ENCODE results near the gene SREBF2. TPM values are rescaled to one million over a fixed set of nuclear protein-coding genes. Genes with fewer than 3 reads are reported as not detected.

SREBF2 gene
- total and polyA plus RNA-seq, 10 of the 15 experiments (the other 5 are each of a cell fraction or from before 2014, with no cell fraction given) = 2.4 to 177 (median 78.8) TPM

GRCh38 chr22:41862530-41863266, 29.8 kb downstream of the SREBF2 start:
- FAIRE-seq (peak; percentile 80), DNase-seq (ENCODE audit: low read depth, low spot score) (peak; percentile 89), ATAC-seq (peak; percentile 86)
- ChIA-PET CTCF (interaction anchor here (0.7 to 4.5 kb wide), 34 partner anchors 9 to 196 kb away, joined by 3 to 41 read pairs (median 4); partner anchors contain the start of genes CENPM, SHISA8, SMIM45 and SREBF2), SMC1A (ENCODE audit: uncharacterized antibody, unreplicated experiment) (interaction anchor here (0.9 to 3.8 kb wide), 42 partner anchors 7 to 582 kb away, joined by 3 to 49 read pairs (median 5); partner anchors contain the start of genes CCDC134, CENPM, SREBF2 and TNFRSF13C), RAD21 (ENCODE audit: unreplicated experiment) (interaction anchor here (0.7 to 6.5 kb wide), 38 partner anchors 10 to 414 kb away, joined by 3 to 101 read pairs (median 5); partner anchors contain the start of genes CCDC134, CENPM, MEI1 and NAGA), POLR2A (interaction anchor here (0.5 to 11.8 kb wide), 29 partner anchors 9 to 867 kb away, joined by 3 to 135 read pairs (median 6); partner anchors contain the start of genes CCDC134, CENPM, NDUFA6 and SNU13)
- Histone ChIP-seq H3K4me3 (peak overlapping the region; percentile 47; the same call in 1 of the 2 replicates), H3K4me2 (ENCODE audit: control insufficient read depth, insufficient read depth) (peak overlapping the region; percentile 92), H3K36me3 (ENCODE audit: control insufficient read depth in 2 of 2, insufficient read depth in 2 of 2, low read length in 1 of 2) (peaks cover 8 to 11% of the 10 kb centered on the region in 2 experiments), H3K27ac (ENCODE audit: control insufficient read depth, insufficient read depth) (peak overlapping the region; percentile 97), H3K27me3 (replicated peaks in 1 of 2; ENCODE audit: control insufficient read depth in 2 of 2, insufficient read depth in 2 of 2, low read length in 1 of 2) (no peaks in the 10 kb centered on the region), H3K79me2 (ENCODE audit: control insufficient read depth, insufficient read depth, low read length) (peaks cover 73% of the 10 kb centered on the region), H2AFZ (ENCODE audit: control insufficient read depth, low read depth, low read length) (no peak overlapping the region), H3K9ac (ENCODE audit: control insufficient read depth, insufficient read depth, low read length) (peak overlapping the region; percentile 72), H3K4me1 (ENCODE audit: control insufficient read depth, insufficient read depth, low read length) (peaks cover 55% of the 10 kb centered on the region), H3K9me3 (replicated peaks; ENCODE audit: control insufficient read depth, insufficient read depth, low read length) (no peaks in the 10 kb centered on the region), H4K20me1 (ENCODE audit: control insufficient read depth, insufficient read depth) (no peaks in the 10 kb centered on the region; the same call in none of the 2 replicates)
- intact Hi-C loops (cut with micrococcal nuclease; ENCODE audit: unreplicated experiment) (loop anchor here (1.0 to 5.0 kb wide), 3 partner anchors 29 to 165 kb away; partner anchors contain the start of genes MEI1 and SREBF2), in situ Hi-C loops (cut with MboI) (no loop called here)
- no TSS peak for BruUV-seq (replicated peaks)
- WGBS (ENCODE audit: insufficient coverage, insufficient replicate concordance, low lambda C conversion rate, missing lambda C conversion rate) = 3% methylated on average over 11 of the region's 11 CpGs
- TF ChIP-seq ZZZ3 (IDR thresholded peaks at IDR 0.05; ENCODE audit: control insufficient read depth, insufficient read length, low read depth) (no peak), POLR2A (IDR thresholded peaks at IDR 0.05; ENCODE audit: low read depth, low read length) (no peak; the same call in none of the 2 replicates), CHD1 (IDR thresholded peaks at IDR 0.05; ENCODE audit: low read depth, low read length) (0 out of 2 replicates have a peak, but pooled peaks have one; percentile 18), SMC3 (IDR thresholded peaks at IDR 0.05; ENCODE audit: borderline replicate concordance, low read length) (peak; percentile 12; the same call in 1 of the 2 replicates), SUPT20H (IDR thresholded peaks at IDR 0.05; ENCODE audit: borderline replicate concordance, control insufficient read depth, low read depth, low read length) (no peak), SIX5 (IDR thresholded peaks at IDR 0.05; ENCODE audit: low read depth, low read length, severe bottlenecking) (no peak), SMAD5 (IDR thresholded peaks at IDR 0.05; ENCODE audit: low read depth) (no peak), BMI1 (IDR thresholded peaks at IDR 0.05; ENCODE audit: borderline replicate concordance) (no peak), EGR1 (IDR thresholded peaks at IDR 0.05; ENCODE audit: borderline replicate concordance in 1 of 2, low read depth in 2 of 2, low read length in 2 of 2) (no peak), SRF (IDR thresholded peaks at IDR 0.05; ENCODE audit: low read depth in 2 of 2, low read length in 2 of 2) (no peak; a peak in 1 of 4 replicates), MEF2B (IDR thresholded peaks at IDR 0.05; ENCODE audit: partially characterized antibody, poor library complexity, severe bottlenecking) (peak; percentile 71), YBX1 (IDR thresholded peaks at IDR 0.05) (no peak), USF2 (IDR thresholded peaks at IDR 0.05; ENCODE audit: borderline replicate concordance, low read depth, low read length) (no peak)
- TF ChIP-seq, protein P1, sequence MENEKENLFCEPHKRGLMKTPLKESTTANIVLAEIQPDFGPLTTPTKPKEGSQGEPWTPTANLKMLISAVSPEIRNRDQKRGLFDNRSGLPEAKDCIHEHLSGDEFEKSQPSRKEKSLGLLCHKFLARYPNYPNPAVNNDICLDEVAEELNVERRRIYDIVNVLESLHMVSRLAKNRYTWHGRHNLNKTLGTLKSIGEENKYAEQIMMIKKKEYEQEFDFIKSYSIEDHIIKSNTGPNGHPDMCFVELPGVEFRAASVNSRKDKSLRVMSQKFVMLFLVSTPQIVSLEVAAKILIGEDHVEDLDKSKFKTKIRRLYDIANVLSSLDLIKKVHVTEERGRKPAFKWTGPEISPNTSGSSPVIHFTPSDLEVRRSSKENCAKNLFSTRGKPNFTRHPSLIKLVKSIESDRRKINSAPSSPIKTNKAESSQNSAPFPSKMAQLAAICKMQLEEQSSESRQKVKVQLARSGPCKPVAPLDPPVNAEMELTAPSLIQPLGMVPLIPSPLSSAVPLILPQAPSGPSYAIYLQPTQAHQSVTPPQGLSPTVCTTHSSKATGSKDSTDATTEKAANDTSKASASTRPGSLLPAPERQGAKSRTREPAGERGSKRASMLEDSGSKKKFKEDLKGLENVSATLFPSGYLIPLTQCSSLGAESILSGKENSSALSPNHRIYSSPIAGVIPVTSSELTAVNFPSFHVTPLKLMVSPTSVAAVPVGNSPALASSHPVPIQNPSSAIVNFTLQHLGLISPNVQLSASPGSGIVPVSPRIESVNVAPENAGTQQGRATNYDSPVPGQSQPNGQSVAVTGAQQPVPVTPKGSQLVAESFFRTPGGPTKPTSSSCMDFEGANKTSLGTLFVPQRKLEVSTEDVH (IDR thresholded peaks at IDR 0.05; ENCODE audit: low read depth, partially characterized antibody) = no peak
- TF ChIP-seq, protein P2, sequence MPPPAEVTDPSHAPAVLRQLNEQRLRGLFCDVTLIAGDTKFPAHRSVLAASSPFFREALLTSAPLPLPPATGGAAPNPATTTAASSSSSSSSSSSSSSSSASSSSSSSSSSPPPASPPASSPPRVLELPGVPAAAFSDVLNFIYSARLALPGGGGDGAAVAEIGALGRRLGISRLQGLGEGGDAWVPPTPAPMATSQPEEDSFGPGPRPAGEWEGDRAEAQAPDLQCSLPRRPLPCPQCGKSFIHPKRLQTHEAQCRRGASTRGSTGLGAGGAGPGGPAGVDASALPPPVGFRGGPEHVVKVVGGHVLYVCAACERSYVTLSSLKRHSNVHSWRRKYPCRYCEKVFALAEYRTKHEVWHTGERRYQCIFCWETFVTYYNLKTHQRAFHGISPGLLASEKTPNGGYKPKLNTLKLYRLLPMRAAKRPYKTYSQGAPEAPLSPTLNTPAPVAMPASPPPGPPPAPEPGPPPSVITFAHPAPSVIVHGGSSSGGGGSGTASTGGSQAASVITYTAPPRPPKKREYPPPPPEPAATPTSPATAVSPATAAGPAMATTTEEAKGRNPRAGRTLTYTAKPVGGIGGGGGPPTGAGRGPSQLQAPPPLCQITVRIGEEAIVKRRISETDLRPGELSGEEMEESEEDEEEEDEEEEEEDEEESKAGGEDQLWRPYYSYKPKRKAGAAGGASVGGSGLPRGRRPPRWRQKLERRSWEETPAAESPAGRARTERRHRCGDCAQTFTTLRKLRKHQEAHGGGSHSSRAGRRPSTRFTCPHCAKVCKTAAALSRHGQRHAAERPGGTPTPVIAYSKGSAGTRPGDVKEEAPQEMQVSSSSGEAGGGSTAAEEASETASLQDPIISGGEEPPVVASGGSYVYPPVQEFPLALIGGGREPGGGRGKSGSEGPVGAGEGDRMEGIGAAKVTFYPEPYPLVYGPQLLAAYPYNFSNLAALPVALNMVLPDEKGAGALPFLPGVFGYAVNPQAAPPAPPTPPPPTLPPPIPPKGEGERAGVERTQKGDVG (CRISPR knock-in tag; IDR thresholded peaks at IDR 0.05) = no peak
